GM19467 (cell line): ENCODE data around the gene ATP11A.

Experiments
- ATAC-seq: cut with Tn5 transposase; IDR thresholded peaks from one replicate; pipeline ENCODE4 v1.9.1; 2021; ENCODE audit warnings: mild to moderate bottlenecking, moderate library complexity; ENCODE audit not compliant: unreplicated experiment

ATP11A gene

DNA sequence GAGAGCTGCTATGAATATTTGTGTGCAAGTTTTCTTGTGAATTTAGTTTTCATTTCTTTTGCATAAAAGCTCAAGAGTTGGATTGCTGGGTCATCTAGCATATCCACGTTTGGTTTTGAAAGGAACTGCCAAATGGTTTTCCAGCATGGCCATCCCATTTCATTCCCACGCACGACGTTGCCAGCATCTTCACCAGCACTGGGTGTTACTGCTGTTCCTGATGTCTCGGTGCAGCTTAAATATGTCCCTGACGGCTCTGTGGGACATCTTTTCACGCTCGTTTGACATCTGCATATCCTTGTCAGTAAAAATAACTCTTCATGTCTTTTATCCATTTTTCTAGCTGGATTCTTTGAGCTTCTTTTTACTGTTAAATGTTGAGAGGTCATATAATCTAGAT lies 123.7 kb downstream of the ATP11A start:
- ATAC-seq, result no peak

DNA sequence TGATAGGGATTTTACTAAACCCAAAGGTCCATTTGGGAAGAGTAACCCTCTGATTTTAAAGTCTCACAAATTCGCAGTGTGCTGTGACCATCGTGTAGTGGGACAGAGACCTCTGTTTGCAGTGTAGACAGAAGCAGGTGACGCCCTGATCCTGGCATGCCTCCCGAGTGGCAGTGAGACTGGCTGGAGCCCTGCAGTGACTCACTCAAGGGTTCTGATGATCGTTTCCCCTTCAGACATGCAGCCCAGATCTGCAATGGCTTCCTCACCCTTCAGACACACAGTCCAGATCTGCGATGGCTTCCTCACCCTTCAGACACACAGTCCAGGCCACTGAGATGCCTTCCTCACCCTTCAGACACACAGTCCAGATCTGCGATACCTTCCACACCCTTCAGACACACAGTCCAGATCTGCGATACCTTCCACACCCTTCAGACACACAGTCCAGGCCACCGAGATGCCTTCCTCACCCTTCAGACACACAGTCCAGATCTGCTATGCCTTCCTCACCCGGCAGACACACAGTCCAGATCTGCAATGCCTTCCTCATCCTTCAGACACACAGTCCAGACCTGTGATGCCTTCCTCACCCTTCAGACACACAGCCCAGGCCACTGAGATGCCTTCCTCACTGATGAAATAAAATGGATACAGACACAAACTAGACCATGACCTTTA lies 125.2 kb downstream of the ATP11A start:
- no peak for ATAC-seq

DNA sequence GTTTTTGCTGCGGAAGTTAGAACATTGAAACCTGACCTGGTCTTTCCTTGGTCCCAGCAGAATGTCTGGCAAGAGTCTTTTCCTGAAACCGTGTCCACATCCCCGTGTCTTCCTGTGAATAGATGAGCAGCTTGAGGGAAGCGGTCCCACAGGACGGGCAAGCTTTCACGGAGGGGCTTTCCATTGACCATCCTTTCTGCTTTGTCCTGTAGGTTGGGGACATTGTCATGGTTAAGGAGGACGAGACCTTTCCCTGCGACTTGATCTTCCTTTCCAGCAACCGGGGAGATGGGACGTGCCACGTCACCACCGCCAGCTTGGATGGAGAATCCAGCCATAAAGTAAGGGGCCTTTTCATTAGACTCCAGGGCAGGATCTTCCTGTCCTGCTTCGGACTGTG lies 126.0 kb downstream of the ATP11A start:
- no peak for ATAC-seq

DNA sequence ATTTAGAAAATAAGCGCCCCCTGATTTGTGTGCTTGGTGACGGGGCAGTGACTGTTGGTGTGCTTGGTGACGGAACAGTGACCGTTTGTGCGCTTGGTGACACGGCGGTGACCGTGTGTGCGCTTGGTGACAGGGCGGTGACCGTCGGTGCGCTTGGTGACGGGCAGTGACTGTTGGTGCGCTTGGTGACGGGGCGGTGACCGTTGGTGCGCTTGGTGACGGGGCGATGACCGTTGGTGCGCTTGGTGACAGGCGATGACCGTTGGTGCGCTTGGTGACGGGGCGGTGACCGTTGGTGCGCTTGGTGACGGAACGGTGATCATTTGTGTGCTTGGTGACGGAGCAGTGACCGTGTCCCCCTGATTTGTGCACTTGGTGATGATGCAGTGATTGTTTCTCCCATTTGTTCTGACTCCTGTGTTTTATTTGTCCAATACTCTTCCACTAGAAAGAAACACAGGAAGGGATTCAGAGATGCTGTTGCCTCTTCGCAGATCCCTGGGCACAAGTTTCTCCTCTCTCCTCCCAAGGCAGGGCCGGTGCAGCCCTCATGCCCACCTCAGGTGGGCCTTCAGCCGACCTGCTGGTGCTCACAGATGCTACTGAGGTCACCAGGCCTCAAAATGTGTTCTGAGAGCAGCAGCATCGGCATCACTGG lies 128.3 kb downstream of the ATP11A start:
- ATAC-seq, result no peak

DNA sequence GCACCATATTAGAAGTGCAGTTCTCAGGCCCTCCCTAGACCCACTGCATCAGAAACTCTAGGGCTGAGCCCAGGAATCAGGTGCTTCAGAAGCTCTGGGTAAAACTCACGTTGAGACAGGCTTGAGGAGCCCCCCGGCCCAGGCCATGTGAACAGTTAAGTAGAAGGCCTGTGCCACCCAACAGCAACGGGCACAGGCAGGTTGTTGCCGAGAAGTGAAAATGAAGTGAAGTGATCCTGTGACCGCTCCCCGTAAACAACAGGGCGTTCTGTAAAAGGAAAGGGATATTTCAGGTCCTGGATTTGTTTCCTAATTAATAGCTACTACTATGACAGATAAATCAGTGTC lies 128.8 kb downstream of the ATP11A start:
- ATAC-seq, result no peak

DNA sequence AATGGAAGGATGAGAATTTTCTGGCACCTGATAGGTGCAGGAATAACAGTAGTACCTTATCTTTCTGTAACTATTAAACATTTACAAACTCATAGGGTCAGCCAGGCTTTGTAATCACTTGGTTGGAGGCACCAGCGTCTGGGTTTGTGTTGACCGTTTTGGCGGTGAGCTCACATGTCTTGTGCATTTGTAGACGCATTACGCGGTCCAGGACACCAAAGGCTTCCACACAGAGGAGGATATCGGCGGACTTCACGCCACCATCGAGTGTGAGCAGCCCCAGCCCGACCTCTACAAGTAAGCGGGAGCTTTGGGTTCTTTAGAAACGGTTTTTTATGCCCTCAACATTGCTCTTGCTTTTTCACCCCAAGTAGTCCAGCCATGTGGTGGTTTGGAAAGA lies 129.3 kb downstream of the ATP11A start:
- ATAC-seq, result no peak

DNA sequence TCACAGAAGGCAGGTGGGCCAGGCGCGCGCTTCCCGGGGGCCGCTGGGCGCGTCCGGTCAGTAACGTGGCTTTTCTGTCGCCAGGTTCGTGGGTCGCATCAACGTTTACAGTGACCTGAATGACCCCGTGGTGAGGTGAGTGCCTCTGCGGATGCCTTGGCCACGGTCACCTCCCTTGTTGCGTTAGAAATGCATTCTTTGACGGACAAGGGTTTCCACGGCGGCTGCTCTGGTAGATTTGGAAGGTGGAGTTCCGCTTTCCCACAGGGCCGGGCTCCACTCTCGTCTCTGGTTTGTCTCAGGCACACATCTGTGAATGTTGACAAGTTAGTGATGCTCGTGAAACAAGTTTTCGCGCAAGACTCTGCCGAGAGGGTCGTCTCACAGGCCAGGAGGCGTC lies 130.0 kb downstream of the ATP11A start:
- no peak for ATAC-seq

DNA sequence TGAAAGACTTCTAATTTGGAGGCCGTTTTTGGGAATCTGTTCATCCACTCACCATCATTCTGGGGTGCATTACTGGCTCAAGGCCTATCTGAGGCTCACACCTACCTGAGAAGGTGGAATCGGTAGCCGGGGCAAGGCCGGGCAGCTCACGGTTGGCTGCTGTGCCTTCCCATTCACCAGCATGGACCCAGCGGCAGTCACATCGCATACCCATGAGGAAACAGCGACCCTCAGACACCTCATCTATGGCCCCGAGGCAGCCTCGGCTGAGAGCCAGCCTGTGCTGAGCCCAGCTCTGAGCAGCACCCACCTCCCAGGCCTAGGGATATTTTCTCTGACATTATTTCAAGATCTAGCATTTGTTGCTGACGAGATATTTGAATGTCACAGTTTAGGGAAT lies 130.5 kb downstream of the ATP11A start:
- ATAC-seq, result no peak

DNA sequence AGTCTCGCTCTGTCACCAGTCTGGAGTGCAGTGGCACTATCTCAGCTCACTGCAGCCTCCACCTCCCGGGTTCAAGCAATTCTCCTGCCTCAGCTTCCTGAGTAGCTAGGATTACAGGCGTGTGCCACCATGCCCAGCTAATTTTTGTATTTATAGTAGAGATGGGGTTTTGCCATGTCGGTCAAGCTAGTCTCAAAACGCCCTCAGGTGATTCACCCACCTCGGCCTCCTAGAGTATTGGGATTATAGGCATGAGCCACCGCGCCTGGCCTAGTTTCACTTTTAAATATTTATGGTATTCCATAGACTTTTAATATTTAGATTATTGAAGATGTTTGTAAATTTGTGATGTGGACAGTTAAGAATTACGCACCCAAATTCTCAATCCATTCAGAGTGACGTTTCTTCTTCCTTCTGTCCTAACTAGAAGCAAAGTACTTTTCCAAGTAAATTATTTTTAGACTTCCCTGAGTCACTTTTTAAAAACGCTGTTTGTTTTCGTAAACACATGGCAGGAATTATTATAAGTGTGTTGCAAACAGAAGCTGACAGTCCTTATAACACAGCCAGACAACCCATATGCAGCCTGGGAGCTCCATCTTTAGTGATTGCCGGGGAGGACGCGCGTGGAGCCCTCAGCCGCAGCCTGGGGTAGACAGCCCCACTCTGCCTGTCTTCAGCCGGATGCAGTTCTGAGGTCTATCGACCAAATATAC lies 131.7 kb downstream of the ATP11A start:
- ATAC-seq, result no peak

DNA sequence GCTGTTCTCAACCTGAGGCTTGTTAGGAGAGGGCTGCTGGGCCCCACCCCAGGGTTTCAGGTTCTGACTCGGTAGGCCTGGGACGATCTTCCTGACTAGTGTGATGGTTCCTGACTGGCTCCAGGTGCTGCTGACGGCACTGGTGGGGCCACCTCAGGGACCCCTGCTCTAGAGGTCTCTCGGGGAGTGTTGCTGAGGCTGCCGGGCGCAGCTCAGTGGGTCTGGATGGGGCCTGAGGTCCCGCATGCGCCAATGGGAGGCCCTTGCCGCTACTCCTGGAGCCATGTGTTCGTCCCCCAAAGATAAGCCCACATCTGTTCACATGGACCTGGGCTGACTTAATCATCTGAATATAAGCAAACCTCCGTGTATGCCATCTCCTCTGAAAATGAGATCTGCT lies 133.0 kb downstream of the ATP11A start:
- no peak for ATAC-seq

DNA sequence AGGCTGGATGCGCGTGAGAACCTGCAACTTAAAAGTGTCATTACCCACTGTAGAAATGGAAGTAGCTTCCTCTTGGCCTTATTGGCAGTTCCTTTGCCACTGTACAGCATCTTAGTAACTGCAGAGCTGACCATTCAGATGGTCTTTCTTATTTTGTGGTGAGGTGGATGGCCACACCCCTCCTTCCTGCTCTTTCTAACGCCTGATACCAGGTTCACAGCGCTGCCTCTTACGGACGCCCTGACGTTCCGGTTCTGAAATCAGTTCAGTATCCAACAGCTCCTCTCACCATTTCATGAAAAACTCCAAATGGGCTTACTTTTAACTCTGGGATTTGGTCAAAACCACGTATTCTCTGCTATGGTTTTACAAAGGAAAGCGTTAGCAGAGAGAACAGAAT lies 134.6 kb downstream of the ATP11A start:
- ATAC-seq, result no peak

DNA sequence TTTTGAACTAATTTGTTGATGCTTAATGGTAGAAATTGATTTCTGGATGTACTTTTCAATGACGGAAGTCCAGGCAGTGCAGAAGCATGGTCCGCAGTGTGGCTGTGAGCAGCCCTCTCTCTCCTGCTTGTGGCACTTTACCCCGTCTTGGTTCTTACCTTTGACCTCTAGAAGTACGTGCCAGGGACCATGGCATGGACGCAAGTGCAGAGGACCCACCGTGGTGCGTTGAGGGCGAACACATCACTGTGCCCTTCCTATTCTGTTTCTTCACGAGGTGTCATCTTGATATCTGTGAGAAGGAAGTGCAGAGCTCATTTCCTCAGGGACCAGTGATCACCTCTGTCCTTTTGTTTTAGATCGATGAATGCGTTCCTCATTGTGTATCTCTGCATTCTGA lies 135.2 kb downstream of the ATP11A start:
- no peak for ATAC-seq

DNA sequence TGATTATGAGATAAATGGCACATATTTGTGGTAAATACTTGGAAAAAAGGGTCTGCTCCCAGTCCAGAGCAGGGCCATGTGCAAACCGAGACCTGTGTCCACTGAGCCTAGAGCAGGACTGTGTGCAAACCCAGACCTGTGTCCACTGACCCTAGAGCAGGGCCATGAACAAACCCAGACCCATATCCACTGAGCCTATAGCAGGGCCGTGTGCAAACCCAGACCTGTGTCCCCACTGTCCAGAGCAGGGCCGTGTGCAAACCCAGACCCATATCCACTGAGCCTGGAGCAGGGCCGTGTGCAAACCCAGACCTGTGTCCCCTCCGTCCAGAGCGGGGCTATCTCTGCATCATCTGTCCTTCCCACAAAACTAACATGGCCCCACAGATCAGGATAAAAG lies 136.0 kb downstream of the ATP11A start:
- ATAC-seq, result no peak

DNA sequence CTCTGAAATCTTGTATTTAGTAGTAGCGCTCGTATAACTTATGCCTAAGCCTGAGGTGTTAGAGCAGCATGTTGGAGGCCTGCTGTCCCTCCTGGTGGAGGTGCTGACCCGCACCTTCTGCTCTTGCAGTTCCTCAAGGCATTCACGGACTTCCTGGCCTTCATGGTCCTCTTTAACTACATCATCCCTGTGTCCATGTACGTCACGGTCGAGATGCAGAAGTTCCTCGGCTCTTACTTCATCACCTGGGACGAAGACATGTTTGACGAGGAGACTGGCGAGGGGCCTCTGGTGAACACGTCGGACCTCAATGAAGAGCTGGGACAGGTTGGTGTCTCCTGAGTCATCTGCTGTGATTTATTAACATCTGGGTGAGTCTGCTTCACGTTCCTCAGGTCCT lies 136.7 kb downstream of the ATP11A start:
- ATAC-seq, result no peak

DNA sequence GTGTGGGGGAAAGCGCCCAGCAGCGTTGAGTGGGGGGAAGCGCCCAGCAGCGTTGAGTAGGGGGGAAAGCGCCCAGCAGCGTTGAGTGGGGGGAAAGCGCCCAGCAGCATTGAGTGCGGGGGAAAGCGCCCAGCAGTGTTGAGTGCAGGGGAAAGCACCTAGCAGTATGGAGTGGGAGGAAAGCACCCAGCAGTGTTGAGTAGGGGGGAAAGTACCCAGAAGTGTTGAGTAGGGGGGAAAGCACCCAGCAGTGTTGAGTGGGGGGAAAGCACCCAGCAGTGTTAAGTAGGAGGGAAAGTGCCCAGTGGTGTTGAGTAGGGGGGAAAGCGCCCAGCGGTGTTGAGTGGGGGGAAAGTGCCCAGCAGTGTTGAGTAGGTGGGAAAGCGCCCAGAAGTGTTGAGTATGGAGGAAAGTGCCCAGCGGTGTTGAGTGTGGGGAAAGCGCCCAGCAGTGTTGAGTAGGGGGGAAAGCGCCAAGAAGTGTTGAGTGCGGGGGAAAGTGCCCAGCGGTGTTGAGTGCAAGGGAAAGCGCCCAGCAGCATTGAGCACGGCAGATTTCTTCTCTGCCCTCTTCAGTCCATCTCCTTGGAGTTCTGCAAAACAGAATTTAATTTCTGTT lies 138.4 kb downstream of the ATP11A start:
- no peak for ATAC-seq

DNA sequence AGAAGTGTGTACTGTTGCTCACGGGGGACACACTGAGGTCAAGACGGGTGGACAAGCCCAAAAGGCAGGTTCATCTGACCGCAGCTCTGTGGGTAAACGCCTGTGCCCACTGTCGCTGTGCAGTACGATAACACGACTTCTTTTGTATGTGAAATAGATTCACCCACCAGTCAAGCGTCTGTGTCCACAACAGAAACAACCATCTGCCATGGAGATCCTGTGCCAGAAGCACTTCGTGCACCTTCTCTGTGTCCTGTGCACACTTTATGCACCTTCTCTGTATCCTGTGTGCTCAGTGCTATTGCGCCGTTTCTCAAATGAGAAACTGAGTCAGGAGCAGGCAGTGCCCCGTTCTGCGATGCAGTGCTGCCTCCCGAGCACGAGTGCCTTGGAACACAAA lies 138.9 kb downstream of the ATP11A start:
- ATAC-seq, result no peak

DNA sequence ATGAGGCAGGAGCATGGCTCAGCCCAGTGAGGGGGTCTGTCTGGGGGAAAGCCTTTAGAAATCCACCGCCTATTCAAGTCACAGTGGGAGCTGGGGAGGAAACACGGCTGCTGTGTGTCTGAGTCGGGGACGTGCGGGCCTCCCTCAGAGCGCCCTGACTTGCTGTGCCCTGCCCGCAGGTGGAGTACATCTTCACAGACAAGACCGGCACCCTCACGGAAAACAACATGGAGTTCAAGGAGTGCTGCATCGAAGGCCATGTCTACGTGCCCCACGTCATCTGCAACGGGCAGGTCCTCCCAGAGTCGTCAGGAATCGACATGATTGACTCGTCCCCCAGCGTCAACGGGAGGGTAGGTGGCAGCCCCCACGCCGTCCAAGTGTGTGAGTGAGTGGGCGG lies 141.4 kb downstream of the ATP11A start:
- ATAC-seq, result no peak

DNA sequence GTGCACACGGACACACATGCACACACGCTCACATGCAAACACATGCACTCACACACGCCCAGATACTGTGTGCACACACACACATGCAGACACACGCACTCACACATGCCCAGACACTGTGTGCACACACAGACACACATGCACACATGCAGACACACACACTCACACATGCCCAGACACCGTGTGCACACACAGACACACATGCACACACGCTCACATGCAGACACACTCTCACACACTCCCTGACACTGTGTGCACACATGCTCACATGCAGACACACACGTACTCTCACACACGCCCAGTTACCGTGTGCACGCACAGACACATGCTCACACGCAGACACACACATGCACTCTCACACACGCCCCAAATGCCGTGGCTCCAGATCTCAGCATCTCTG lies 142.0 kb downstream of the ATP11A start:
- no peak for ATAC-seq

DNA sequence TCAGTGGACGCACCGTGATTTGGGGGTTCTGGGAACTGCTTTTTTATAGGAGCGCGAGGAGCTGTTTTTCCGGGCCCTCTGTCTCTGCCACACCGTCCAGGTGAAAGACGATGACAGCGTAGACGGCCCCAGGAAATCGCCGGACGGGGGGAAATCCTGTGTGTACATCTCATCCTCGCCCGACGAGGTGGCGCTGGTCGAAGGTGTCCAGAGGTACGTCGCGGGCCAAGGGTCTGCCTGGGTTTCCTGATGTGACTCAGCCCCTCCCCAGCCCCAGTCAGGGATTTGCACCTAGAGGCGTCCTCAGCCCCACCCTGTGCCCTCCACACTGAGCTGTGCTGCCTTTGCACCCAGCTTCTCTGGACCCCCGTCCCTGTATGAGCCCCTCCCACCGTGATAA lies 143.0 kb downstream of the ATP11A start:
- no peak for ATAC-seq

DNA sequence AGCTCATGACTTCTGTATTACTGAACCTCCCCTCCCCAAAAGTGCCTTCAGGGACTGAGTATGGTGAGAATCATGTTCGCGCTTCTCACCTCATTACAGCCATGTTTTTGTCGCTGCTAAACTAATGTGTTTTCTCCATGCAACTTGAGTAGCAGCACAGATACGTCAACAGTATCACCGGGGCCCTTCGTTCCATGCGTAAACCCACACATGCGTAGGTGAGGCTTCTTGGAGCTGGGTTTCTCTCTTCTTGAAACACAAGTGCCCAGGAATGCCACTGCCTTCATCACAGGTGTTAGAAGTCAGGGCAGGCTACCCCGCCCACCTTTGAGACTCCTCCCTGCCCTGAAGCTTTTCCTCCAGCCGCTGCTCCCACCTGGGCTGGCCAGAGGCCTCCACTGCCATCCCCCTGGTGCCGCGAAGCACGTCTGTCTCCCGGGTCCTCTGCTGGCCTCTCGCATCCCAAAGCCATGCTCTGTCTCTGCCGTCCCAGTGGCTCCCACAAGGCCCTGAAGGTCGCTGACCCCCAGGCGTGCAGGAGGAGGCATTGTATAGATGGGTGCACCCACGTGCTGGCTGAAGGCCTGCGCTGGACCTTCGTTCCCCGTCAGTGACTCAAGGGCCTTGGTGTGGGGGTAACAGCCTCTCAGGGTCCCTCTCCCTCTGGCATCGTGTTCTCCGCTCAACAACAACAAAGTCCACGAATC lies 143.9 kb downstream of the ATP11A start:
- ATAC-seq, result no peak

DNA sequence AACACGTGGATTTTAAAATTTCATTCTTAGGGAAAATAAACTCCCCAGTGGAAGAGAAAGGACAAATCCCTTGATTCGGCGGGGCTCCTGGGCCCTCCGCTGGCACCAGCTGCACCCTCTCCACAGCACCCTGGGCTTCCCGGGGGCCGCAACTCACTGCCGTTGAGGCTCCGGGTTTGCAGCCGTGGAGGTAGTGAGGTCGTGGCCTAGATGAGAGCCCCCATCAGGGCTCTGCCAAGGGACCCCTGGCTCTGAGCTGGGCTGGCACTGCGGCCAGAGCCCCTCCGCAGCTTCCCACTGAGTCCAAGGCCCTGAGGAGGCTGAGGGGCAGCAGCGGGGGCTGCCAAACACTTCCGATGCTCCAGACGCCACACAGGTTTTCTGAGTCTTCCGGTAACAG lies 145.5 kb downstream of the ATP11A start:
- ATAC-seq, result no peak
